Ishikawa (cell line): ENCODE results near the gene CNGA4.

Experiments
- CEBPB ChIP-seq: IDR thresholded peaks from 2 replicates; pipeline ENCODE4 v1.6.1; 2012
- CREB1 ChIP-seq: IDR thresholded peaks from 2 replicates; pipeline ENCODE4 v1.6.1; 2012; ENCODE audit warnings: low read depth
- EGR1 ChIP-seq: IDR thresholded peaks from 2 replicates; pipeline ENCODE4 v1.6.1; 2012
- EP300 ChIP-seq: IDR thresholded peaks from 2 replicates; pipeline ENCODE4 v1.6.1; 2012; ENCODE audit warnings: borderline replicate concordance
- FOXM1 ChIP-seq: IDR thresholded peaks from 2 replicates; pipeline ENCODE4 v1.6.1; 2012; ENCODE audit warnings: low read depth, borderline replicate concordance
- NFIC ChIP-seq: IDR thresholded peaks from 2 replicates; pipeline ENCODE4 v1.6.1; 2012
- RAD21 ChIP-seq: IDR thresholded peaks from 2 replicates; pipeline ENCODE4 v1.6.1; 2012; ENCODE audit warnings: low read depth
- REST ChIP-seq: IDR thresholded peaks from 2 replicates; pipeline ENCODE4 v1.6.1; 2012; ENCODE audit warnings: low read depth, mild to moderate bottlenecking
- TAF1 ChIP-seq: IDR thresholded peaks from 2 replicates; pipeline ENCODE4 v1.6.1; 2012; ENCODE audit warnings: low read depth, mild to moderate bottlenecking
- TCF12 ChIP-seq: IDR thresholded peaks from 2 replicates; pipeline ENCODE4 v1.6.1; 2012; ENCODE audit warnings: low read depth
- TEAD4 ChIP-seq: IDR thresholded peaks from 2 replicates; pipeline ENCODE4 v1.6.1; 2012
- YY1 ChIP-seq: IDR thresholded peaks from 2 replicates; pipeline ENCODE4 v1.6.1; 2012; ENCODE audit warnings: low read depth
- ZBTB7A ChIP-seq: IDR thresholded peaks from 2 replicates; pipeline ENCODE4 v1.6.1; 2012; ENCODE audit warnings: low read depth
- TF ChIP-seq, protein P1 (sequence below): IDR thresholded peaks from 2 replicates; pipeline ENCODE4 v1.6.1; 2012
- TF ChIP-seq, protein P2 (sequence below): IDR thresholded peaks from 2 replicates; pipeline ENCODE4 v1.6.1; 2012

The CNGA4 gene

GRCh38 chr11:6249770-6250555 is 11.1 kb downstream of the CNGA4 start:
- no peak for TF ChIP-seq NFIC
- TF ChIP-seq TEAD4: no peak
- no peak for TF ChIP-seq TCF12
- no peak for TF ChIP-seq EP300
- TF ChIP-seq, protein P1, sequence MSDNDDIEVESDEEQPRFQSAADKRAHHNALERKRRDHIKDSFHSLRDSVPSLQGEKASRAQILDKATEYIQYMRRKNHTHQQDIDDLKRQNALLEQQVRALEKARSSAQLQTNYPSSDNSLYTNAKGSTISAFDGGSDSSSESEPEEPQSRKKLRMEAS: no peak
- TF ChIP-seq CEBPB: no peak
- TF ChIP-seq CREB1: no peak
- TF ChIP-seq TAF1: no peak
- TF ChIP-seq EGR1: no peak
- TF ChIP-seq YY1: no peak
- no peak for TF ChIP-seq RAD21
- no peak for TF ChIP-seq REST
- TF ChIP-seq FOXM1: no peak

GRCh38 chr11:6251120-6251733 is 12.3 kb downstream of the CNGA4 start:
- TF ChIP-seq RAD21 (peak; percentile 70), FOXM1 (no peak)

- TF ChIP-seq FOXM1: no peak
- no peak for TF ChIP-seq TCF12
- no peak for TF ChIP-seq TAF1
- no peak for TF ChIP-seq ZBTB7A
Observed at GRCh38 chr11:6251990-6252473, 13.1 kb downstream of the CNGA4 start.

DNA sequence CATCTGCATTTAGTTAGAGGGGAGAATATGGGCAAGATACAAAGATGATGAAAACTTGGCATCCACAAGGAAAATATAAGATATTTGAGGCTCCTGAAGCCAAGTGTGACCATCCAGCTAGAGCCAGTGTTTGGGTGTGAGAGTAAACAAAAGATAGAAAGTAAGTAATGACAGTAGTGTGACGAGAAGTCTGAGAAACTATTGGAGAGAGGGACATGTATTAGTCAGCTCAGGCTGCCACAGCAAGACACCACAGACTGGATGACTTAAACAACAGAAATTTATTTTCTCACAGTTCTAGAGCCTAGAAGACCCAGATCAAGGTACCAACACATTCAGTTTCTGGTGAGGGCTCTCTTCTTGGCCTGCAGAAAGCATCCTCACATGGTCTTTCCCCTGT is 14.3 kb downstream of the CNGA4 start:
- TF ChIP-seq CEBPB (no peak), FOXM1 (no peak), ZBTB7A (no peak), RAD21 (no peak), EP300 (no peak), YY1 (no peak), NFIC (no peak), TCF12 (no peak), REST (no peak), CREB1 (no peak), TEAD4 (no peak), TAF1 (no peak), EGR1 (no peak)
- TF ChIP-seq, protein P2, sequence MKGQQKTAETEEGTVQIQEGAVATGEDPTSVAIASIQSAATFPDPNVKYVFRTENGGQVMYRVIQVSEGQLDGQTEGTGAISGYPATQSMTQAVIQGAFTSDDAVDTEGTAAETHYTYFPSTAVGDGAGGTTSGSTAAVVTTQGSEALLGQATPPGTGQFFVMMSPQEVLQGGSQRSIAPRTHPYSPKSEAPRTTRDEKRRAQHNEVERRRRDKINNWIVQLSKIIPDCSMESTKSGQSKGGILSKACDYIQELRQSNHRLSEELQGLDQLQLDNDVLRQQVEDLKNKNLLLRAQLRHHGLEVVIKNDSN: no peak
- TF ChIP-seq, protein P1: no peak

DNA sequence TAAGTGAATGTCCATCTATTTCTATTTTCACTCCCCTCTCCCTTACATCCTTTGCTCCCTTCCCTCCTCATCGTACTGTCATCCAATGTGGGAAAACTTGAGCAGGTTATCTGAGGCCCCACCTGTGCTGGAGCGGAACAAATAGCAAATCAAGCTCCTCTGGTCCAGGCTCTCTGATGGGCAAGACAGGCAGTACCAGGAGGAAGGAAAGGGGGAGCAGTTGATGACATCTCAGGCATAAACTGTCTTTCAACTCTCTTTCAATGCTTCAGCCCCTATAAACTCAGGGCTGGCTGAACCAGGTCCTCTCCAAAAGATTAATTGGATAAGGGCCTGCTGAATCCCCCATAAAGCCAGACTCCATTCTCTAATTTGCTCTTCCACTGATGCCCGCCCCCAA is 19.3 kb downstream of the CNGA4 start:
- TF ChIP-seq EP300 (no peak), NFIC (no peak), CEBPB (no peak), TEAD4 (no peak), REST (no peak), FOXM1 (no peak), RAD21 (no peak), ZBTB7A (no peak), YY1 (no peak), EGR1 (no peak), CREB1 (no peak), TAF1 (no peak), TCF12 (no peak)
- TF ChIP-seq, protein P2: no peak
- TF ChIP-seq, protein P1: no peak
